H9 (cell line): Measurements from ENCODE around the gene BSG. TPM values are rescaled to one million over a fixed set of nuclear protein-coding genes. Genes with fewer than 3 reads are reported as not detected.

Experiments used
- DNase-seq: peaks from one replicate; pipeline ENCODE4 v3.0.0-alpha.2; 2017
- H2AFZ ChIP-seq: one replicate; pipeline ENCODE4 v1.6.1; 2013; ENCODE audit warnings: mild to moderate bottlenecking, low read length, control low read depth, moderate library complexity
- H2AK5ac ChIP-seq: 2 replicates; pipeline ENCODE4 v1.6.1; 2013; ENCODE audit warnings: low read length, control low read depth, mixed read lengths; ENCODE audit not compliant: insufficient read length
- H2BK120ac ChIP-seq: one replicate; pipeline ENCODE4 v1.6.1; 2013; ENCODE audit warnings: low read depth, mild to moderate bottlenecking, low read length, control low read depth, inconsistent platforms; ENCODE audit not compliant: poor library complexity, severe bottlenecking
- H2BK12ac ChIP-seq: 2 replicates; pipeline ENCODE4 v1.6.1; 2013; ENCODE audit warnings: low read length, control low read depth, mixed read lengths, low read depth; ENCODE audit not compliant: insufficient read length
- H2BK15ac ChIP-seq: 2 replicates; pipeline ENCODE4 v1.6.1; 2013; ENCODE audit warnings: low read depth, low read length, control low read depth
- H2BK20ac ChIP-seq: one replicate; pipeline ENCODE4 v1.6.1; 2013; ENCODE audit warnings: low read depth, mild to moderate bottlenecking, low read length, control low read depth, inconsistent platforms; ENCODE audit not compliant: poor library complexity, severe bottlenecking
- H2BK5ac ChIP-seq: 2 replicates; pipeline ENCODE4 v1.6.1; 2013; ENCODE audit warnings: low read length, control low read depth, mixed read lengths; ENCODE audit not compliant: insufficient read length
- H3K14ac ChIP-seq: 2 replicates; pipeline ENCODE4 v1.6.1; 2013; ENCODE audit warnings: low read length, control low read depth; ENCODE audit not compliant: insufficient read depth
- H3K18ac ChIP-seq: 2 replicates; pipeline ENCODE4 v1.6.1; 2013; ENCODE audit warnings: low read depth, mild to moderate bottlenecking, mixed read lengths, low read length, control low read depth; ENCODE audit not compliant: insufficient read length
- H3K23ac ChIP-seq: 2 replicates; pipeline ENCODE4 v1.6.1; 2013; ENCODE audit warnings: low read length, control low read depth, mixed read lengths, low read depth; ENCODE audit not compliant: insufficient read length
- H3K23me2 ChIP-seq: 2 replicates; pipeline ENCODE4 v1.6.1; 2013; ENCODE audit warnings: low read depth, mild to moderate bottlenecking, mixed read lengths, low read length, control low read depth; ENCODE audit not compliant: insufficient read length, poor library complexity, severe bottlenecking
- H3K27ac ChIP-seq: 2 replicates; pipeline ENCODE4 v1.5.1; 2013; ENCODE audit warnings: low read length, control low read depth, mixed read lengths, low read depth; ENCODE audit not compliant: insufficient read length
- H3K27me3 ChIP-seq: 2 replicates; pipeline ENCODE4 v1.6.1; 2013; ENCODE audit warnings: low read length, control low read depth, inconsistent platforms; ENCODE audit not compliant: insufficient read depth
- H3K4ac ChIP-seq: 2 replicates; pipeline ENCODE4 v1.6.1; 2013; ENCODE audit warnings: low read depth, mild to moderate bottlenecking, control low read depth, inconsistent platforms, low read length, moderate library complexity
- H3K4me1 ChIP-seq: 2 replicates; pipeline ENCODE4 v1.6.1; 2013; ENCODE audit warnings: low read length, control low read depth, inconsistent platforms; ENCODE audit not compliant: insufficient read depth
- H3K4me2 ChIP-seq: 2 replicates; pipeline ENCODE4 v1.6.1; 2013; ENCODE audit warnings: low read length, control low read depth, mixed read lengths; ENCODE audit not compliant: insufficient read length, insufficient read depth
- H3K56ac ChIP-seq: 2 replicates; pipeline ENCODE4 v1.6.1; 2013; ENCODE audit warnings: low read depth, mild to moderate bottlenecking, mixed read lengths, low read length, control low read depth; ENCODE audit not compliant: insufficient read length
- H3K79me1 ChIP-seq: 2 replicates; pipeline ENCODE4 v1.6.1; 2013; ENCODE audit warnings: low read depth, mild to moderate bottlenecking, moderate library complexity, low read length, control low read depth, inconsistent platforms; ENCODE audit not compliant: insufficient read depth, poor library complexity, severe bottlenecking
- H3K79me2 ChIP-seq: 2 replicates; pipeline ENCODE4 v1.6.1; 2013; ENCODE audit warnings: low read length, control low read depth, inconsistent platforms; ENCODE audit not compliant: insufficient read depth
- H3K9ac ChIP-seq: 2 replicates; pipeline ENCODE4 v1.6.1; 2013; ENCODE audit warnings: low read length, control low read depth, mixed read lengths; ENCODE audit not compliant: insufficient read length; ENCODE audit errors: extremely low read depth
- H3K9me3 ChIP-seq: one replicate; pipeline ENCODE4 v1.6.1; 2013; ENCODE audit warnings: low read depth, low read length, inconsistent platforms; ENCODE audit not compliant: control insufficient read depth
- H3T11ph ChIP-seq: one replicate; pipeline ENCODE4 v1.6.1; 2013; ENCODE audit warnings: mild to moderate bottlenecking, low read length, control low read depth, inconsistent platforms
- H4K20me1 ChIP-seq: one replicate; pipeline ENCODE4 v1.6.1; 2013; ENCODE audit not compliant: control insufficient read depth, insufficient read length, insufficient read depth
- H4K5ac ChIP-seq: 2 replicates; pipeline ENCODE4 v1.6.1; 2013; ENCODE audit warnings: low read depth, mild to moderate bottlenecking, mixed read lengths, low read length, control low read depth; ENCODE audit not compliant: insufficient read length
- H4K8ac ChIP-seq: replicated peaks from 2 replicates; pipeline ENCODE4 v1.6.1; 2013; ENCODE audit warnings: low read length, control low read depth, mixed read lengths, low read depth; ENCODE audit not compliant: insufficient read length
- H4K91ac ChIP-seq: 2 replicates; pipeline ENCODE4 v1.6.1; 2013; ENCODE audit warnings: low read depth, mild to moderate bottlenecking, moderate library complexity, mixed read lengths, low read length, control low read depth; ENCODE audit not compliant: insufficient read length
- H3K27ac Mint-ChIP-seq, 3 experiments: 2 replicates in 2 of 3; 3 replicates in 1 of 3; pipeline ENCODE4 v1.8.0; 2020 to 2021; ENCODE audit warnings: mixed read lengths in 3 of 3, mild to moderate bottlenecking in 1 of 3, moderate library complexity in 1 of 3
- H3K27me3 Mint-ChIP-seq: 2 replicates; pipeline ENCODE4 v1.8.0; 2021; ENCODE audit warnings: low read depth, mild to moderate bottlenecking, moderate library complexity, mixed read lengths
- H3K36me3 Mint-ChIP-seq, 3 experiments: 2 replicates in 2 of 3; 3 replicates in 1 of 3; pipeline ENCODE4 v1.8.0; 2020 to 2021; ENCODE audit warnings: low read depth in 3 of 3, mixed read lengths in 3 of 3; ENCODE audit not compliant: insufficient read depth in 1 of 3
- H3K4me1 Mint-ChIP-seq, 2 experiments: 2 replicates each; pipeline ENCODE4 v1.8.0; 2020; ENCODE audit warnings: mixed read lengths in 2 of 2
- H3K4me3 Mint-ChIP-seq, 2 experiments: 2 replicates in 1 of 2; 3 replicates in 1 of 2; pipeline ENCODE4 v1.8.0; 2020 to 2021; ENCODE audit warnings: mild to moderate bottlenecking in 2 of 2, mixed read lengths in 2 of 2, moderate library complexity in 1 of 2
- H3K9me3 Mint-ChIP-seq, 2 experiments: 2 replicates in 1 of 2; 3 replicates in 1 of 2; pipeline ENCODE4 v1.8.0; 2020; ENCODE audit warnings: mild to moderate bottlenecking in 2 of 2, mixed read lengths in 2 of 2, moderate library complexity in 1 of 2
- WGBS: extraction: QIAGEN DNeasy Blood & Tissue Kit; methylation state at CpG from one replicate; pipeline ENCODE4 v1.1.7; 2013; ENCODE audit warnings: missing lambda C conversion rate, low lambda C conversion rate, mixed read lengths; ENCODE audit not compliant: insufficient read length; ENCODE audit errors: extremely low coverage; 5-methylcytosine and 5-hydroxymethylcytosine counted together
- total RNA-seq: library from RNA; stranded (reverse); gene quantifications from 2 replicates; pipeline ENCODE4 v1.2.1, GENCODE V29; 2021
- TF ChIP-seq, protein P1 (sequence below): fragments of 200-600 bp; sonication (generic); conservative IDR thresholded peaks from 3 replicates; pipeline ENCODE4 v1.8.0; 2021; ENCODE audit warnings: antibody characterized with exemption, mild to moderate bottlenecking

The BSG gene
- total RNA-seq, 1 experiment from 2014 or later, result 715 TPM

DNA sequence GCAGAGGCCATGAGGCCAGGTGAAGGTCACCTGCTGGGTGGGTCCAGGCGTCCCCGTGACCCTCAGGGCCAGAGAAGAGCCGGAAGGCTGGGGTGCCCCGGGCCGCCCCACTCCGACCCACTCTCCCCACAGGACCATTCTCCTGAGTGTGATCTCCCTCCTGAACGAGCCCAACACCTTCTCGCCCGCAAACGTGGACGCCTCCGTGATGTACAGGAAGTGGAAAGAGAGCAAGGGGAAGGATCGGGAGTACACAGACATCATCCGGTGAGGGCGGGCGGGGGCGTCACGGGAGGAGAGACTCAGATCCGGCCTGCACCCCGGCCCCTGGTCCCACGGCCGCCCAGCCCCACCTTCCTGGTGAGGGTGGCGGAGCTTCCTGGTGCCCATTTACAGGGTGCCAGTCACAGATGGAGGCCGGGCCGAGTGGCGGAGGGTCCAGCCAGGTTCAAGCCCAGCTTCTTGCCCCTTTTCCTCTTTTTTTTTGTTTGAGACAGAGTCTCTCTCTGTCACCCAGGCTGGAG is 35.5 kb upstream of the BSG start:
- Histone ChIP-seq H3T11ph (no peak overlapping the region), H2AK5ac (no peak overlapping the region), H4K91ac (no peak overlapping the region), H4K8ac (no peak overlapping the region), H3K23me2 (peaks cover 6% of the 10 kb centered on the region), H3K79me2 (peaks cover 13% of the 10 kb centered on the region; the same call in 1 of the 2 replicates), H3K27me3 (no peaks in the 10 kb centered on the region), H3K4me2 (no peak overlapping the region), H3K79me1 (peaks cover 8% of the 10 kb centered on the region), H2AFZ (no peak overlapping the region), H2BK120ac (no peak overlapping the region), H3K9ac (no peak overlapping the region), H2BK15ac (no peak overlapping the region), H3K56ac (no peak overlapping the region), H3K14ac (no peak overlapping the region), H3K4me1 (no peaks in the 10 kb centered on the region), H3K23ac (no peak overlapping the region), H2BK20ac (no peak overlapping the region), H2BK5ac (no peak overlapping the region), H3K9me3 (no peaks in the 10 kb centered on the region), H4K20me1 (no peaks in the 10 kb centered on the region), H4K5ac (no peak overlapping the region), H2BK12ac (no peak overlapping the region), H3K27ac (no peak overlapping the region), H3K4ac (no peak overlapping the region), H3K18ac (no peak overlapping the region)
- no peak overlapping the region for H3K4me3 Mint-ChIP-seq
- peaks cover 5 to 8% of the 10 kb centered on the region in 2 experiments for H3K4me1 Mint-ChIP-seq
- H3K36me3 Mint-ChIP-seq, result peaks cover 13 to 29% (median 29%) of the 10 kb centered on the region in 3 experiments
- TF ChIP-seq, protein P1, sequence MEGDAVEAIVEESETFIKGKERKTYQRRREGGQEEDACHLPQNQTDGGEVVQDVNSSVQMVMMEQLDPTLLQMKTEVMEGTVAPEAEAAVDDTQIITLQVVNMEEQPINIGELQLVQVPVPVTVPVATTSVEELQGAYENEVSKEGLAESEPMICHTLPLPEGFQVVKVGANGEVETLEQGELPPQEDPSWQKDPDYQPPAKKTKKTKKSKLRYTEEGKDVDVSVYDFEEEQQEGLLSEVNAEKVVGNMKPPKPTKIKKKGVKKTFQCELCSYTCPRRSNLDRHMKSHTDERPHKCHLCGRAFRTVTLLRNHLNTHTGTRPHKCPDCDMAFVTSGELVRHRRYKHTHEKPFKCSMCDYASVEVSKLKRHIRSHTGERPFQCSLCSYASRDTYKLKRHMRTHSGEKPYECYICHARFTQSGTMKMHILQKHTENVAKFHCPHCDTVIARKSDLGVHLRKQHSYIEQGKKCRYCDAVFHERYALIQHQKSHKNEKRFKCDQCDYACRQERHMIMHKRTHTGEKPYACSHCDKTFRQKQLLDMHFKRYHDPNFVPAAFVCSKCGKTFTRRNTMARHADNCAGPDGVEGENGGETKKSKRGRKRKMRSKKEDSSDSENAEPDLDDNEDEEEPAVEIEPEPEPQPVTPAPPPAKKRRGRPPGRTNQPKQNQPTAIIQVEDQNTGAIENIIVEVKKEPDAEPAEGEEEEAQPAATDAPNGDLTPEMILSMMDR, result no peak
- H3K27ac Mint-ChIP-seq, result no peak overlapping the region
- no CpG with 5 or more reads among the region's 26 CpGs for WGBS
- no peak for DNase-seq
- no peaks in the 10 kb centered on the region for H3K9me3 Mint-ChIP-seq
- no peaks in the 10 kb centered on the region for H3K27me3 Mint-ChIP-seq
